Astrocyte (in vitro differentiated cells and primary cell): ENCODE measurements around the gene PCDH10. TPM values are rescaled to one million over a fixed set of nuclear protein-coding genes. Genes with fewer than 3 reads are reported as not detected.

Experiments used
- DNase-seq: peaks from one replicate; pipeline ENCODE4 v3.0.0-alpha.2; 2010; ENCODE audit warnings: low read depth
- FAIRE-seq: peaks from 2 replicates; lab custom pipeline; 2011; peaks lifted over from hg19 to GRCh38; lab: Jason Lieb, UNC
- H2AFZ ChIP-seq: 2 replicates; pipeline ENCODE4 v1.6.0; 2012; ENCODE audit warnings: low read depth, low read length, inconsistent platforms
- H3K27ac ChIP-seq: 2 replicates; pipeline ENCODE4 v1.5.1; 2011; ENCODE audit warnings: low read depth, low read length, inconsistent platforms
- H3K27me3 ChIP-seq: 2 replicates; pipeline ENCODE4 v1.6.0; 2011; ENCODE audit warnings: low read length, inconsistent platforms; ENCODE audit not compliant: insufficient read depth
- H3K36me3 ChIP-seq: 2 replicates; pipeline ENCODE4 v1.5.1; 2011; ENCODE audit warnings: low read length, inconsistent platforms; ENCODE audit not compliant: insufficient read depth
- H3K4me1 ChIP-seq: 2 replicates; pipeline ENCODE4 v1.5.1; 2011; ENCODE audit warnings: low read length, inconsistent platforms; ENCODE audit not compliant: insufficient read depth
- H3K4me2 ChIP-seq: 2 replicates; pipeline ENCODE4 v1.6.0; 2012; ENCODE audit warnings: low read length, inconsistent platforms
- H3K4me3 ChIP-seq: 2 replicates; pipeline ENCODE4 v1.5.1; 2011; ENCODE audit warnings: low read depth, mild to moderate bottlenecking, low read length, inconsistent platforms; ENCODE audit not compliant: insufficient read depth
- H3K79me2 ChIP-seq: 2 replicates; pipeline ENCODE4 v1.6.0; 2012; ENCODE audit warnings: mild to moderate bottlenecking, low read length, inconsistent platforms; ENCODE audit not compliant: insufficient read depth
- H3K9ac ChIP-seq: 2 replicates; pipeline ENCODE4 v1.6.0; 2012; ENCODE audit warnings: mild to moderate bottlenecking, low read length, inconsistent platforms
- H3K9me3 ChIP-seq: 2 replicates; pipeline ENCODE4 v1.5.1; 2012; ENCODE audit warnings: low read depth, mild to moderate bottlenecking, low read length, inconsistent platforms; ENCODE audit not compliant: insufficient read depth
- H4K20me1 ChIP-seq: 2 replicates; pipeline ENCODE4 v1.6.0; 2012; ENCODE audit warnings: low read length, inconsistent platforms; ENCODE audit not compliant: insufficient read depth
- H3K27ac Mint-ChIP-seq: one replicate; pipeline ENCODE4 v1.8.0; 2021; ENCODE audit warnings: mild to moderate bottlenecking, mixed read lengths; ENCODE audit not compliant: unreplicated experiment
- H3K27me3 Mint-ChIP-seq: one replicate; pipeline ENCODE4 v1.8.0; 2021; ENCODE audit warnings: low read depth, mixed read lengths; ENCODE audit not compliant: unreplicated experiment
- H3K36me3 Mint-ChIP-seq: one replicate; pipeline ENCODE4 v1.8.0; 2021; ENCODE audit warnings: low read depth, mixed read lengths; ENCODE audit not compliant: unreplicated experiment
- H3K4me1 Mint-ChIP-seq: one replicate; pipeline ENCODE4 v1.8.0; 2021; ENCODE audit warnings: low read depth, mixed read lengths; ENCODE audit not compliant: unreplicated experiment
- H3K4me3 Mint-ChIP-seq: one replicate; pipeline ENCODE4 v1.8.0; 2021; ENCODE audit warnings: mild to moderate bottlenecking, moderate library complexity, mixed read lengths; ENCODE audit not compliant: unreplicated experiment
- H3K9me3 Mint-ChIP-seq: one replicate; pipeline ENCODE4 v1.8.0; 2021; ENCODE audit warnings: mild to moderate bottlenecking, mixed read lengths; ENCODE audit not compliant: unreplicated experiment
- EZH2 ChIP-seq: IDR thresholded peaks from 2 replicates; pipeline ENCODE4 v1.6.1; 2012; ENCODE audit warnings: mild to moderate bottlenecking, low read length, inconsistent platforms; ENCODE audit not compliant: insufficient read depth
- total RNA-seq: library from RNA; stranded (reverse); gene quantifications from 2 replicates; pipeline ENCODE4 v1.2.1, GENCODE V29; 2021
- TF ChIP-seq, protein P1 (sequence below): IDR thresholded peaks from 2 replicates; pipeline ENCODE4 v1.5.1; 2011; ENCODE audit warnings: low read depth, mild to moderate bottlenecking, inconsistent platforms, low read length, moderate library complexity; ENCODE audit not compliant: insufficient read depth

PCDH10 gene
- total RNA-seq, 1 donor from 2014 or later = 12.5 TPM

- Histone ChIP-seq H3K9ac (no peak overlapping the region), H3K4me3 (no peak overlapping the region), H3K79me2 (no peaks in the 10 kb centered on the region), H3K9me3 (no peaks in the 10 kb centered on the region), H3K4me1 (peaks cover 12% of the 10 kb centered on the region), H2AFZ (no peak overlapping the region), H3K36me3 (no peaks in the 10 kb centered on the region), H3K27ac (no peak overlapping the region), H3K27me3 (no peaks in the 10 kb centered on the region), H3K4me2 (no peak overlapping the region), H4K20me1 (no peaks in the 10 kb centered on the region)
- no peak overlapping the region for H3K27ac Mint-ChIP-seq
- H3K4me1 Mint-ChIP-seq = peaks cover 33% of the 10 kb centered on the region
- FAIRE-seq = no peak
- no peaks in the 10 kb centered on the region for H3K27me3 Mint-ChIP-seq
- H3K36me3 Mint-ChIP-seq = no peaks in the 10 kb centered on the region
- H3K9me3 Mint-ChIP-seq = peaks cover 3% of the 10 kb centered on the region
- DNase-seq = no peak
- no peak for TF ChIP-seq EZH2
- TF ChIP-seq, protein P1, sequence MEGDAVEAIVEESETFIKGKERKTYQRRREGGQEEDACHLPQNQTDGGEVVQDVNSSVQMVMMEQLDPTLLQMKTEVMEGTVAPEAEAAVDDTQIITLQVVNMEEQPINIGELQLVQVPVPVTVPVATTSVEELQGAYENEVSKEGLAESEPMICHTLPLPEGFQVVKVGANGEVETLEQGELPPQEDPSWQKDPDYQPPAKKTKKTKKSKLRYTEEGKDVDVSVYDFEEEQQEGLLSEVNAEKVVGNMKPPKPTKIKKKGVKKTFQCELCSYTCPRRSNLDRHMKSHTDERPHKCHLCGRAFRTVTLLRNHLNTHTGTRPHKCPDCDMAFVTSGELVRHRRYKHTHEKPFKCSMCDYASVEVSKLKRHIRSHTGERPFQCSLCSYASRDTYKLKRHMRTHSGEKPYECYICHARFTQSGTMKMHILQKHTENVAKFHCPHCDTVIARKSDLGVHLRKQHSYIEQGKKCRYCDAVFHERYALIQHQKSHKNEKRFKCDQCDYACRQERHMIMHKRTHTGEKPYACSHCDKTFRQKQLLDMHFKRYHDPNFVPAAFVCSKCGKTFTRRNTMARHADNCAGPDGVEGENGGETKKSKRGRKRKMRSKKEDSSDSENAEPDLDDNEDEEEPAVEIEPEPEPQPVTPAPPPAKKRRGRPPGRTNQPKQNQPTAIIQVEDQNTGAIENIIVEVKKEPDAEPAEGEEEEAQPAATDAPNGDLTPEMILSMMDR = no peak
- H3K4me3 Mint-ChIP-seq = no peak overlapping the region
These were observed 21.6 kb upstream of the PCDH10 start for GRCh38 chr4:133127500-133127899.

DNA sequence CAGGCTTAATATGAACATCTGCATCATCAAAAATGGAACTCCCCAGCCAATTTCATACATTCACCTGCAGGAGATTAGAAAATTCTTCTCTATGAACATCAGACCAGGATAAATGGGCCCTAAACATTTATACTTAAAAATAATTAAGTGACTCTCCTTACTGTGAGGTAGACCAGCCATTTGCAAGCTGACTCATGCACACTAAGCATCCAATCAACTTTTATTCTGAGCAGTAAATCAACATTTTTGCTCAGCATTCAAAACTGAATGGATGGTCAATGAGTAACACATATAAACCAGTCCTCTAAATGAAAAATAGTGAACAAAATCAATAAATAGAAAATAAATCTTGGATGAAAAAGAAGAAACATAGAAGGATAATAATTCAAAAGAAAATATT lies 19.9 kb upstream of the PCDH10 start:
- peaks cover 3% of the 10 kb centered on the region for H3K9me3 Mint-ChIP-seq
- no peaks in the 10 kb centered on the region for H3K27me3 Mint-ChIP-seq
- Histone ChIP-seq H3K4me3 (no peak overlapping the region), H3K27ac (no peak overlapping the region), H3K36me3 (no peaks in the 10 kb centered on the region), H3K79me2 (no peaks in the 10 kb centered on the region), H3K4me2 (no peak overlapping the region), H3K9ac (no peak overlapping the region), H3K27me3 (no peaks in the 10 kb centered on the region), H4K20me1 (no peaks in the 10 kb centered on the region), H3K9me3 (no peaks in the 10 kb centered on the region), H2AFZ (no peak overlapping the region), H3K4me1 (peaks cover 12% of the 10 kb centered on the region)
- TF ChIP-seq, protein P1 = no peak
- no peak for TF ChIP-seq EZH2
- peaks cover 33% of the 10 kb centered on the region for H3K4me1 Mint-ChIP-seq
- peak overlapping the region; percentile 97 for H3K27ac Mint-ChIP-seq
- FAIRE-seq = no peak
- no peaks in the 10 kb centered on the region for H3K36me3 Mint-ChIP-seq
- no peak overlapping the region for H3K4me3 Mint-ChIP-seq
- DNase-seq = peak; percentile 55

GRCh38 chr4:133130171-133130570 lies 18.9 kb upstream of the PCDH10 start:
- no peak for FAIRE-seq
- H3K4me3 ChIP-seq = no peak overlapping the region
- H3K4me1 Mint-ChIP-seq = peaks cover 33% of the 10 kb centered on the region
- H2AFZ ChIP-seq = peak overlapping the region; percentile 14
- no peaks in the 10 kb centered on the region for H3K9me3 ChIP-seq
- peaks cover 2% of the 10 kb centered on the region for H3K9me3 Mint-ChIP-seq
- H3K27me3 Mint-ChIP-seq = no peaks in the 10 kb centered on the region
- H3K27ac ChIP-seq = peak overlapping the region; percentile 71
- H3K36me3 ChIP-seq = no peaks in the 10 kb centered on the region
- peak overlapping the region; percentile 97 for H3K27ac Mint-ChIP-seq
- no peaks in the 10 kb centered on the region for H3K36me3 Mint-ChIP-seq
- H3K79me2 ChIP-seq = no peaks in the 10 kb centered on the region
- no peak for TF ChIP-seq EZH2
- TF ChIP-seq, protein P1 = no peak
- peak overlapping the region; percentile 40 for H3K4me2 ChIP-seq
- H3K4me1 ChIP-seq = peaks cover 12% of the 10 kb centered on the region
- DNase-seq = peak; percentile 85
- H3K4me3 Mint-ChIP-seq = no peak overlapping the region
- no peak overlapping the region for H3K9ac ChIP-seq
- no peaks in the 10 kb centered on the region for H3K27me3 ChIP-seq
- H4K20me1 ChIP-seq = no peaks in the 10 kb centered on the region
